Suppressor macrophage treated with lipopolysaccharide for 1 hour (primary cell): ENCODE results near the gene SAP25.
"Not testable (repeated sequence)": the region's sequence is repeated elsewhere in the genome, so short reads cannot be mapped to it uniquely, and the experiment has no call there.

Source experiments
- DNase-seq, 3 donors: peaks; one replicate each; pipeline ENCODE4 v3.0.0-alpha.2; 2020 to 2022

Gene SAP25

DNA sequence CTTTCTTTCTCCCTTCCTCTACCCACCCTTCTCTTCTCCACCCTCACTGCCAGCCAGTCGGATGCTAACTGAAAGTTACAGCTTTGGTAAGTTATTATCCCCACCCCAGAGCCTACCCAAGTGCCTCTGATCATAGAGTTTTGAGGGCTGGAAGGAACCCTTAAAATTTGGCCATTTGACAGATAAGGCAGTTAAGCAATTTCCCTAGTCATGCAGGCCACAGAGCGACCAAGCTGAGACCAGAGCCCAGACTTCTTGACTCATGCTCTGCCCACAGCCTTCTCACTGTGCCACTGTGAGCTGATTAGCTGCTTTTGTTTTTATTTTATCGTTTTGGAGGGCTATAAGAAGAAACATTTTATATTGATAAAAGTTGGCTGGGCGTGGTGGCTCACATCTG is 17.2 kb downstream of the SAP25 start:
- DNase-seq, result peak; percentile 74 to 81 (median 77)

DNA sequence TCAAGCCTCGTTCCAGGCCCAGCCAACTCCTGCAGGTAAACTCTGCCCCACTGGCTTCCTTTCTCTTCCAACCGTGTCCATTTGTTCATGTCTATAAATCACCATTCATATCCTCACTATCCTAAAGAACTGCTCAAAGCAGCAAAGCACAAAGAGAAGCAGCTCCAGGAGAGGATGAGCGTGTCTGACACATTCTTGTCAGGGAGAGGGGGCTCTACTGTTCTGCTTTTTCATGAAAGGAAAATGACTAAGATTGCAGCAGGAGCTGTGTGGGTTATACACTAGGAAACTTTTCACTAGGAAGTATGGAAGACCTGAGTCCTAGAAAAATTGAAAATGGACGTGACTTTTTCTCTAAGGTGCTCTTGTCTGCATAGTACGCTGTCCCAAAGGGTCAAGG is 18.0 kb downstream of the SAP25 start:
- peak; percentile 41 to 62 (median 53) for DNase-seq

DNA sequence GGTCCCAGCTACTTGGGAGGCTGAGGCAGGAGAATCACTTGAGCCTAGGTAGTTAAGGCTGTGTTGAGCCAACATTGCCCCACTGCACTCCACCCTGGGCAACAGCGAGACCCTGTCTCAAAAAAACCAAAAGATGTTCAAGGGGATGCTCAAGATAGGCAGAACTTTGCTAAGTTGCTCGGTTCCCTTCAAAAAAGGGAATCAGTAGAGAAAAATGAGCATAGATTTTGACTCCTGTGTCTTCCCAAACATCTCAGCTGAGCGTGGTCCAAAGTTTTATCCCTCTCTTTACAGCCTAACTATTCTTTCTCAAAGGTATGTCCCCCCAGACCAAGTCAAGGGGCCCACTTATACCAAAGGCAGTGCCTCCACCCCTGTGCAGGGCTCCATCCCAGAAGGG is 20.7 kb downstream of the SAP25 start:
- DNase-seq, result no peak

DNA sequence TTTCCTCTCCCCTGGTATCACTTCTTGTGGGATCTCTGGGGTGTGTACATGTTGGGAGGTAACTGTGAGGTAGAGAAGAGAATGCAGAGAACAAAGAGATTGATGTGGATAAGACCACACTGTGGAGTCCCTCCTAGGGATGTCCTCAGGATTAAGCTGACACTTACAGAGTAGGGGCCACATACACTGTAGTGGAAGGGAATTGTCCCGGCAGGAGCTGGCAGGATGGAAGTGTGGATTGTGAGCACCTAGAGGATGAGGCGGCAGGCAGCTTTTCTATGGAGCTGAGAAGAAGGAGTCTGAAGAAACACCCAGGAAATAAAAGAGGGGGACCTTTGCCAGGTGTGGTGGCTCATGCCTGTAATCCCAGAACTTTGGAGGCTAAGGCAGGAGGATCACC is 21.2 kb downstream of the SAP25 start:
- DNase-seq, result no peak

DNA sequence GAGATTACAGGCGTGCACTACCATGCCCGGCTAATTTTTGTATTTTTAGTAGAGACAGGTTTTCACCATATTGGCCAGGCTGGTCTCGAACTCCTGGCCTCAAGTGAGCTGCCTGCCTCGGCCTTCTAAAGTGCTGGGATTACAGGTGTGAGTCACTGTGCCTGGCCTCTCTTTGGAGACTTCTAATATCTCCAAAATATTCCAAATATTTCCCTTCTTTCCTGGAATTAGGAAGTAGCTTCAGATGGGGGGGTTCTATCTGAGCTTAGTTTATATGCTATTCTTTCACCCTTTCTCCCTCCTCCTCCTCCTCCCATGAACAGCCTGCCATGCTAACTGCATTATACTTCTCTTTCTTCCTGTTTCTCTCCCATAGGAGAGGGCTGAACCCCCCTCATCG is 25.3 kb downstream of the SAP25 start:
- not testable (repeated sequence) for DNase-seq

DNA sequence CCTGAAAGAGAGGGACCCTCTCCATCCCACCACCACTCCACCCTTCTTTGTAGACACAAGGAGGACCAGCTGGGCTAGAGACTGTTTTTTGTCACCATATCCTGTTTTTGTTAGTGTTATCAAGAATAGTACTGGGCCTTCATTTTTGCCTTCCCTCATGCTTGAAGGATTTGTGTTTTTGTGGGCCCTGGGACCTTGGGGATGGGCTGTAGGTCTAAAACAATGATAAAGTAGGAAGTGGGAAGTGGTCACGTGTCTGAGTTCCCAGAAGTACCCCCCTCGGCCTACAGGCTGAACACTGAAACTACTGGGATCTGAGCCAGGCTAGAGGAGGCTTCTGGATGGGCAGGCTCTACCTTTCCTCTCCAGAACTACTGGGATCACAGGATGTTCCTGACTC is 25.8 kb downstream of the SAP25 start:
- DNase-seq, result peak in 2 of 3 donors; percentile 20 to 40

DNA sequence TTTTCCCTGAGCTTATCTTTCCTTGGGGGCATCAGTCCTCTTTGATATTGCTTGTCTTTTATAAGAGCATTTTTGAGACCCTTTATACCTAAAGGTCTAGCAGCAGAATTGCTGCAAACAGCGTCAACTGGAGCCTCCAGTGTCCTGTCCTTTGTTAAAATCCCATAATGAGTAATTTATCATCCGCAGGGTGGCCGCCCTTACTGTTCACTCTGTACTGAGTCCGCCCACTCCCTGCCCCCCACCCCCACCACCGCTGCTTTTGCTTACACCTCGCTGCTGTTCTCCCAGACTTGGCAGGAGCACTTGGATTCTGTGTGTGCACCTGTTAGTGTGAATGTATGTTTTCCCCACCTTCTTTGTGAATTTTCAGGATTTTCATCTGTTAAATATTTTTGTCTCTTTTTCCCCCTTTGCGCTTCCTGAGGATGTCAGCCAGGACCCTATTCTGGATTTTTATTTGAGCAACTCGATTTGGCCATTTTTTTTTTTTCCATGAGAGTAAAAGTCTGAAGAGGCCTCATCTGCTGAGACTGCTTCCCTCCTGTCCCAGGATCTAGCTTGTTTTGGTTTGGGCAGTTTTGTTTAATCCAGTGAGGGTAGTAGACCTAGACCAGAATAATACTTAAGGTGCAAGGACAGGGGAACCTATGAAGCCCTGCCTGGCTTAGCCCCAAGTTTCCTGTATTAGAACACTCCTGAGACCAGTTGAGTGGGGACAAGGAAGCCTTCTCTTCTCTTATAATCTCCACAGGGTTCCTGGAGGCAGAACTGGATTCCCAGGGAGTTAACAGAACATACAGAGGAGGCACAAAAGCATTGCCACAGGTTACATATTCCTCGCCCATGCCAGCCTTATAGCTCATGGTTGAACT is 26.5 kb downstream of the SAP25 start:
- DNase-seq, result no peak

DNA sequence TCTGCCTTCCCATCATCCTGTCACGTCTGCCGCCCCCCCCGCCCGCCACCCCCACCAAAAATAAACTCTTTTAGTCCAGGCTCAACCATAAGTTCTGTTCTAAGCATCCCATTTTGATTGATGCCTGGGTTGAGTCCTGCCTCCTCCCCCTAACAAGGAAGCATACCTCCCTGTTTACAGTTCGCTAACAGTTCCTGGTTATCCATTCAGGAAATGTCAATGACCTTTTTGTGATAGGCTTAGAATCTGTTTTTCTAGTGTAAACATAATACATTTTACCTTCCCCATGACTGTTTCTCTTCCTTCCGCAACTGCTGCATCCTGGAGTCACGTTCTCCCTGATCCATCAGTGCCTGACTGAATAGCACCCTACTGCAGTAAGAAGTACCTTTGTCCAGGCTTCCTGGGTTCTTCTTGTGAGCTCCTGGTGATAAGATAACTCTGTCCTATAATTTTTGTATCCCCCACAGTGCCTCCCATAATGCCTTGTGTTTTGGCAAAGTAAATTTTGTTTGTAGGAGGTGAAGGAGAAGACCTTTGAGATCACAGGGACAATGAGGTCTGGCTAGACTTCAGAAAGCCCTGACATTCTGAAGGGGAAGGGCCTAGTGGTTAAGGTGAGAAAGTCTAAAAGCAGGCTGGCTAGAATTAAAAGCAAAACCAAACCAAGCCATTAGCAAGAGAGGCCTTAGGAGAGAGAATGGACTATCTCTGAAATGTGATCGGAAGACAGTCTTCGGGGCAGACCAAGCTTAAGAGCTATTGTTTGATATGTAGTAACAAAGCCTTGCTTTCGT is 27.4 kb downstream of the SAP25 start:
- DNase-seq, result no peak

DNA sequence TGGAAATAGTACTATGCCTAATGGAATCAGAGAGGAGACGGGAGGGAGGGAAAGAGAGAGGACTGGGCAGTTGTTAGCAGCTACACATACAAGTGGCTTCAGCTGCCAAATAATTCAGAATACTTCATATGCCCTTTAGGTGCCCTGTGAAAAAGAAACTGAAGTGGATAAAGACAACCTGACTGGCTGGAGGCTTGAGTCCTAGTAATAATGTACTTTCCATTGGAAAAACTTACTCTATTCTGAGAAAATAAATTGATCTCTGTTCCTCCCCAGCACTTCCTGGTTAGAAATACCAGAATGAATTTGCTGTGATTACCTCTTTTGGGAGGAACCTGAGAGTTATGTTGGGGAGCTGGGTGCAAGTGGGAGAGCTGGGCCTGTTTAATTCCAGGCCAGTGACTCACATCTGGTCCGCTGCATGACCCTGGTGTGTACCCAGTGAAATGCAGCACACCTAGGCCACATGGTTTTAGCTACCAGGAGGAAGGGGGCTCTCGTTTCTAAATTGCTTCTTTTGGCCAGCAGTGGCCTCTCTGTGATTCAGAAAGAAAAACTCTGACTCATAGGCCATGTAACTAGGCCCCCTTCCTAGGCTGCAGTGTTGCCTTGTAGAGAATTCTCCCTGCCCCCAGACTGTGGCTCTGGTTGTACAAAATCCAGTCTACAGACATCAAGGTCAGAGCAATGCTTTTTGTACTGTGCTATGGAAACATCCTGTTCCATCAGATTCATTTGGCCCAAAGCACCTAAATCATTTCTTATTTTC is 28.2 kb downstream of the SAP25 start:
- DNase-seq, result peak; percentile 49 to 73 (median 56)

DNA sequence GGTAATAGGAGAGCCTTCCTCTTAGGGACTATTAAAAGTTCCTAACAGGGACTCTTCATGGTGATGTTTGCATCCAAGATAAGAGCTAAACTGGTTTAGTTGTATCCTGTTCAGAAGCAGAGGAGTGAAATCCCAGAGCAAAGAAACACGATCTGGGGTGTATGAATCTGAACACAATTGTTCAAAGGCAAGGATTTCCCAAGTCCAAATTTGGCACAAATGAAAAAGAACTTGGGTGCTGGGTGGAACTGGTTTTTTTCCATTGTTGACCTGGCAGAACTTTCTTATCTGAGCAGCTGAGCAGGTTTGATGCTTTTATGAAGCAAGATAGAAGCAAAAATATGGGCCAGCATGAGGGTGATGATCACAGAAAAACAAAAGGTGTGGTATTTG is 28.7 kb downstream of the SAP25 start:
- DNase-seq, result no peak

DNA sequence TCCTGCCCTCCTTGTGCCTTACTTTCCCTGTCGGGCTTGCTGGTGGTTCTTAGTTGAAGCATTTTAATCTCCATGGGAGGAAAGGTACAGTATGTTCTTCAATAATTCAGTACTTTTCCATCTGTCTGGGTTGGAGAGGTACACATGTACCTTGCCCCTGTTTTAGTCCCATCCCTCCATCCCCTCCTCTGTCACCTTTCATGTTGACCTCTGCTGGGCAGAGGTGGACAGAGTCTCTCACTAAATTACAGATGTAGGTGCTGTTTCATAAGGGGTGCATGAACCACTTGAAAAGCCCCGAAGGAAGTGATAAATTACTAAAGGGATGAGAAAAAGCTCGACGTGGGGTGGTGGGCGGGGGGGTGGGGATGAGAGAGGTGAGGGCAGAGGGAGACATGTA is 29.3 kb downstream of the SAP25 start:
- no peak for DNase-seq

DNA sequence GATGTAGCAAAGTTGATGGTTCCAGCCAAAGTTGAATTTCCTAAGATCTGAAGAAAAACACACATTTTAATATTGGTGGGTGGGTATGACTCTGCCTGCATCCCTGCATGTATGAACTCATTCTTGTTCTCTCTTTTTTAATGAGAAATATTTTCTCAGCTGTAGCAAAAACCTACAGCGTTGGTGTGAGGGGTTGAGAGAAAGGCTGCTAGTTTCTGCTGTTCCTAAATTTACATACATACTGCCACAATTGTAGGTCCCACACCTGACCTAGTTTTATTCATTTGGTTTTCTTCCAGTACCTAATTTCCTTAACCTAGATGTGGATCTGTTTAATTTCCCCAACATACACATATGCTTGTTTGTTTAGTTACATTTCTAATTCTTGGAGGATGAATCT is 30.1 kb downstream of the SAP25 start:
- no peak for DNase-seq

DNA sequence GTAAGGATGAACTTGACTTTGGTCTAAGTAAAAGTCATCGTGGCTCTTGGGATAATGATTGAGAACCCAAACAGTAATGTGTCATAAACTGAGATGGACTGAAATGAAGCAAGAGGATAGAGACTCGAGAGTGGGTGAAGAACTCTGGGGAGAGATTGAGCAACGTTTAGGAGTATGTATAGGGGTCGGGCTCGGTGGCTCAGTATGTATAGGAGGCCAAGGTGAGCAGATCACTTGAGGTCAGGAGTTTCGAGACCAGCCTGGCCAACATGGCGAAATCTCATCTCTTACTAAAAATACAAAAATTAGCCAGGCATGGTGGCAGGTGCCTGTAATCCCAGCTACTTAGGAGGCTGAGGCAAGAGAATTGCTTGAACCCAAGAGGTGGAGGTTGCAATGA is 32.4 kb downstream of the SAP25 start:
- peak in 1 of 3 donors; percentile 24 for DNase-seq

DNA sequence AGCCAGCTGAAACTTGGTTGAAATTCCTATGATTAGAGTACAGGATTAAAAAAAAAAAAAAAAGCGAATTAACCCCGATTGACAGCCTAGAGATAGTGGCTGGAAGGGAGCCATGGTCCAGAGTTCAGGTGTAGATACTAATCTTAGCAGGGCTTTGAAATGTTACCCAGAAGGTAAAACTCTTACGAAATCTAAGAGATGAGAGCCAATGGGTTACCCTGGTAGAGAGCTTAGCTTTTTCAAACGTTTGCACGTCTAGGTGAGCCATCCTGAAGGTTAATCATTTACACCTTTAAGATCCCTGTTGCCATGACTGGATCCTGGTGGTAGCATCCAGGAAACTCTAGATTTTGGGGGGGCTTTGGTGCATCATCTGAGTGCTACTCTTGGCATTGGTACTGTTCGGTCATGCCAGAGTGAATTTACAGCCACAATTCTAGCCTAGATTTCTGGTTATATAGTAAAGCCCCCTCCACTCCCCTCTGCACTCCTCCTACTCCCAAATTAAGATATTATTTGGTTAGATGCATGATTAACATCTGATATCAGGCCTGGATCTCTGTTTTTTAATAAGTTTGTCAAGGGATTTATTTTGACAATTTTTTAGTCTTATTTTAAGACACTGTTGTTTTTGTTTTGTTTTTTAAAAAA is 33.5 kb downstream of the SAP25 start:
- DNase-seq, result no peak

DNA sequence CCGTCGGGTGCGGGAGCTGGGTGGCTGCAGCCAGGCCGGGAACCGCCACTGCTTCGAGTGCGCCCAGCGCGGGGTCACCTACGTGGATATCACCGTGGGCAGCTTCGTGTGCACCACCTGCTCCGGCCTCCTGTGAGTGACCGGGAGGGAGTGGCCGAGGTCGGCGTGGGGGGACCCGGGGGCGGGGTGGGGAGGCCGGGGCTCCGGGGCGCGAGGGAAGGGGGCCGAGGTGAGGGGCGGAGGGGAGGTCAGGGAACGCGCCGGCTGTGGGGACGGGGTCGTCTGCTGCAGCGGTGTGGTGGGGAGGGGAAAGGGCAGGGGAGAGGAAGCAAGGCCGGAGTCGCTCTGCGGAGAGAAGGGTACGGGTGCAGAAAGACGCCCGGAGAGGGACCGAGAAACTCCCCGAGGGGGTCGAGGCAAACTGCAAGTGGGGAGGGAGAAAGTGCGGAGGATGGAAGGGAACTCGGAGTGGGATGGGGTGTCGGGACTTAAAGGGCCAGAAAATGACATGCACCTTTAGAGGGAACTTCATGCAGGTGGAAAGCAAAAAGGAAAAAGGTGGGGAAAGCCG is 34.2 kb downstream of the SAP25 start:
- DNase-seq, result peak in 1 of 3 donors; percentile 18

DNA sequence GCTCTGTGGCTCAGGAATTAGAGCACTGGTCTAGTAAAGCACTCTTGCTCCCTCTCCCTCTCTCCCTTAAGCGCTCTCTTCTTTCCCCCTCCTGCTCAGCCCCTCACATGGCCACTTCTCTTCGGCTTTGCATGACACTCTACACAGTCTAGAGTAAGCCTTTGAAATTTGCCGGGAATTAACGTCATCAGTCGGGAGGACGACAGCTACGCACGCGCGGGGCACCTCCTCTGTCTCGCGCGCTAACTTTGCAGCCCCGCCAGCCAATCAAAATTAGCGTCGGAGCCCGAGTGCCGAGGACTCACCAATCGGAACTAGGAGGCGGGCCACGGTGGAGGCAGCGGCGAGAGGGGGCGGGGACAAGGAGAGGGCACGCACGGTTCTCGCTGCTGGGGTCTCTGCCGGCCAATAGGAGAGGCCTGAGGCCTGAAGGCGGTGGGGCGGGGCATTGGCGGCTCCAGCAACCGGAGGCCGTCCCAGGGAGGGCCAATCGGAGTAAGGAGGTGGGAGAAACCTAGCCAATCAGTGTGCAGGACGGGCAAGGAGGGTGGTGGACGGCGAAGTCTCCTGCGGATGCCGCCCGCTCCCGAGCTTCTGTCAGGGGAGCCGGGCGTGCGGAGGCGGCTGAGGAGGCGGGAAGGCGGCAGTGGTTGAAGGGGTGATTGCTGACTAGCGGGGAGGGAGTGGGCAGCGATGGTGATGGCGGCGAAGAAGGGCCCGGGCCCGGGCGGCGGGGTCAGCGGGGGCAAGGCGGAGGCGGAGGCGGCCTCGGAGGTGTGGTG is 34.9 kb downstream of the SAP25 start, which contains the start of gene AGFG2:
AGFG2 (plus strand) TSS at position 550 of the 782 bp plus-strand sequence; CDS start at position 694, 144 bp downstream.
- DNase-seq, result peak; percentile 100

DNA sequence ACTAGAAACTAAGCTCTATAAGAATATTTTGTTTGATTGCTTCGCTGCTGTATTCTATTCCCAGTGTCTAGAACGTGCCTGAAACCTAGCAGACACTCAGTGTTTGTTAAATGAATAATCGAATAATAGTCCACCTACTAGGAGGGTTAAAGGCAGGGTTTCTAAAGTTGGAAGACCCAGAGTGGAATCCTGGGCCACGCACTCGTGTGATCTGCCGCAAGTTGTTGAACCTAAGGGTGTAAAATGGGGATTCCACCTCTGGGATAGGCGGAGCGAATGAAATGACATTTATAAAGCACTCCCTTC is 35.4 kb downstream of the SAP25 start:
- DNase-seq, result peak in 1 of 3 donors; percentile 20

DNA sequence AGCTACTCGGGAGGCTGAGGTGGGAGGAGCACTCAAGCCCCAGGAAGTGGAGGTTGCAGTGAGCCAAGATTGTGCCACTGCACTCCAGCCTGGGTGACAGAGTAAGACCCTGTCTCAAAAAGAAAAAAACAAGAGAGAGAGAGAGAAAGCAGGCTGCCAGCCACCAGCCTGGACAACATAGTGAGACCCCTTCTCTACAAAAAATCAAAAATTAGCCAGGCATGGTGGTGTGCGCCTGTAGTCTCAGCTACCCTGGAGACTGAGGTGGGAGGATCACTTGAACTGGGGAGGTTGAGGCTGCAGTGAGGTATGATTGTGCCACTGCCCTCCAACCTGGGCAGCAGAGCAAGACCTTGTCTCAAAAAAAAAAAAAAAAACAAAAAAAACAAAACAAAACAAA is 37.0 kb downstream of the SAP25 start:
- DNase-seq, result not testable (repeated sequence)

DNA sequence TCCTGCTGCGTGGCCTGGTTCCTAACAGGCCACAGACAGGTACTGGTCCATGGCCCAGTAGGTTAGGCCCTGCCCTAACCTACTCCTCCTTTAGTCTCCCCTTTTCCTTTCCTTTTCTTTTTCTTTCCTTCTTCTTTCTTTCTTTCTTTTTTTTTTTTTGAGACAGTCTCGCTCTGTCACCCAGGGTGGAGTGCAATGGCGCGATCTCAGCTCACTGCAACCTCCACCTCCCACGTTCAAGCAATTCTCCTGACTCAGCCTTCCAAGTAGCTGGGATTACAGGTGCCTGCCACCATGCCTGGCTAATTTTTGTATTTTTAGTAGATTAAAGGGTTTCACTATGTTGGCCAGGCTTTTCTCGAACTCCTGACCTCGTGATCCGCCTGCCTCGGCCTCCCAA is 37.7 kb downstream of the SAP25 start:
- not testable (repeated sequence) for DNase-seq

DNA sequence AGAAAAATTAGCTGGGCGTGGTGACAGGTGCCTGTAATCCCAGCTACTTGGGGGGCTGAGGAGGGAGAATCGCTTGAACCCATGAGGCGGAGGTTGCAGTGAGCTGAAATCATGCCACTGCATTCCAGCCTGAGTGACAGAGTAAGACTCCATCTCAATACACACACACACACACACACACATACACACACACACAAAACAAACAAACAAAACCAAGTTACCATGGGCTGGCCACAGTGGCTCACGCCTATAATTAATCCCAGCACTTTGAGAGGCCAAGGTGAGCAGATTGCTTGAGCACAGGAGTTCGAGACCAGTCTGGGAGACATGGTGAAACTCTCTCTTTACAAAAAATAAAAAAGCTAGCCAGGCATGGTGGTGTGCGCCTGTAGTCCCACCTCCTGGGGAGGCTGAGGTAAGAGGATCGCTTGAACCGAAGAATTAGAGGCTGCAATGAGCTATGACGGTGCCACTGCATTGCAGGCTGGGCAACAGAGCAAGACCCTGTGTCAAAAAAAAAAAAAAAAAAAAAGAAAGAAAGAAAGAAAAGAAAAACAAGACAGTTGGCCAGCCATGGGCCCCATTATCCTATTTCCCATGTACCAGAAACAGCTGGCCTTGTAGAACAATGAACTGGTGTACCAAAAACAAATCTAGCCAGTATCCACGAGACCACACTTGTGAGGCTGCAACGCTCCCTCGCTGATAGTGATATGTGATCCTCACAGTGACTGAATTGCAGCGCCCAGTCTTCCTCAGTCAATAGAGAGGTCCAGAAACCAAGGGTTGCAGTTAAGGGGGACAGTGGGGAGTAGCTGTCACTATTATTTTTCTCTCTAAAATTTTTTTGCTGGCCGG is 41.3 kb downstream of the SAP25 start:
- DNase-seq, result no peak
